MCF 10A (cell line): Measurements from ENCODE around the gene RPS6KA2. TPM values are rescaled to one million over a fixed set of nuclear protein-coding genes. Genes with fewer than 3 reads are reported as not detected.

Source experiments
- BruUV-seq: library from RNA; stranded (reverse); fragments of 400-500 nt; replicated peaks from 2 replicates; lab custom pipeline; 2021; lab: Mats Ljungman, UMichigan
- CTCF ChIA-PET: fragments of 300-600 bp; sonication (Branson Sonifier 250); formaldehyde crosslinking; extraction: SDS; loops from one replicate; lab custom pipeline; 2021; ENCODE audit warnings: antibody characterized with exemption, inconsistent platforms; lab: Yijun Ruan, JAX
- POLR2A ChIA-PET: fragments of 300-600, 350-650 bp; sonication (Branson Sonifier 250); formaldehyde crosslinking; extraction: SDS; loops from one replicate; lab custom pipeline; 2020; ENCODE audit warnings: antibody characterized with exemption, inconsistent platforms; lab: Yijun Ruan, JAX
- DNase-seq: peaks from one replicate; pipeline ENCODE4 v3.0.0-alpha.2; 2018; ENCODE audit not compliant: unreplicated experiment
- H3K27ac Mint-ChIP-seq: one replicate; pipeline ENCODE4 v1.8.0; 2022; ENCODE audit warnings: mild to moderate bottlenecking, low read depth, mixed read lengths; ENCODE audit not compliant: unreplicated experiment
- H3K27me3 Mint-ChIP-seq: one replicate; pipeline ENCODE4 v1.8.0; 2022; ENCODE audit warnings: mixed read lengths; ENCODE audit not compliant: insufficient read depth, unreplicated experiment
- H3K36me3 Mint-ChIP-seq: one replicate; pipeline ENCODE4 v1.8.0; 2022; ENCODE audit warnings: mild to moderate bottlenecking, moderate library complexity, mixed read lengths; ENCODE audit not compliant: insufficient read depth, unreplicated experiment
- H3K4me1 Mint-ChIP-seq: one replicate; pipeline ENCODE4 v1.8.0; 2022; ENCODE audit warnings: mixed read lengths; ENCODE audit not compliant: insufficient read depth, unreplicated experiment
- H3K4me3 Mint-ChIP-seq: one replicate; pipeline ENCODE4 v1.8.0; 2022; ENCODE audit warnings: mild to moderate bottlenecking, moderate library complexity, mixed read lengths; ENCODE audit not compliant: unreplicated experiment
- H3K9me3 Mint-ChIP-seq: one replicate; pipeline ENCODE4 v1.8.0; 2022; ENCODE audit warnings: mixed read lengths; ENCODE audit not compliant: unreplicated experiment
- intact Hi-C: fragments of 100-400 bp; cut with micrococcal nuclease; formaldehyde crosslinking; loops from 2 replicates; pipeline ENCODE4 v1.14.1; 2022
- total RNA-seq: library from RNA; stranded (reverse); gene quantifications from 2 replicates; pipeline ENCODE4 v1.2.3, GENCODE V29; 2022
- TF ChIP-seq, protein P1 (sequence below): fragments of 200-600 bp; IDR thresholded peaks from one replicate; pipeline ENCODE4 v1.8.0; 2022; ENCODE audit warnings: antibody characterized with exemption, mild to moderate bottlenecking; ENCODE audit not compliant: unreplicated experiment

Gene RPS6KA2
- total RNA-seq, 1 experiment from 2014 or later, result 126 TPM

DNA sequence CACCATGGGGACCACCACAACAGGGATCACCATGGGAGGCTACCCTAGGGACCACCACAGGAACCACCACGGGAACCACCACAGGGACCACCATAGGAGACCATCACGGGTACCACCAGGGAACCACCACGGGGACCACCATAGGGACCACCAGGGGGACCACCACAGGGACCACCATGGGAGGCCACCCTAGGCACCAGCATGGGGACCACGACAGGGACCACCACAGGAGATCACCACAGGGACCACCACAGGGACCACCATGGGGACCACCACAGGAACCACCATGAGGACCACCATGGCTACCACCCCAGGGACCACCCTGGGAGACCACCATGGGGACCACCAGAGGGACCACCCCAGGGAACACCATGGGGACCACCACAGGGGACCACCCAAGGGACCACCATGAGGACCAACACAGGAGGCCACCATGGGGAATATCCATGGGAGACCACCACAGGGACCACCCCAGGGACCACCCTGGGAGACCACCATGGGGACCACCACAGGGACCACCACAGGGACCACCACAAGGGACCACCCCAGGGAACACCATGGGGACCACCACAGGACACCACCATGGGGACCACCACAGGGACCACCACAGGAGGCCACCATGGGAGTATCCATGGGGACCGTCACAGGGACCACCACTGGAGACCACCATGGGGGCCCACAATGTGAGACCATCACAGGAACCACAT, 176.7 kb downstream of the RPS6KA2 start:
- DNase-seq, result no peak
- Mint-ChIP-seq H3K4me1 (no peaks in the 10 kb centered on the region), H3K4me3 (no peak overlapping the region), H3K27me3 (no peaks in the 10 kb centered on the region), H3K9me3 (peaks cover 13% of the 10 kb centered on the region), H3K36me3 (peaks cover 91% of the 10 kb centered on the region), H3K27ac (no peak overlapping the region)
- ChIA-PET CTCF (no interaction called here), POLR2A (no interaction called here)
- TF ChIP-seq, protein P1, sequence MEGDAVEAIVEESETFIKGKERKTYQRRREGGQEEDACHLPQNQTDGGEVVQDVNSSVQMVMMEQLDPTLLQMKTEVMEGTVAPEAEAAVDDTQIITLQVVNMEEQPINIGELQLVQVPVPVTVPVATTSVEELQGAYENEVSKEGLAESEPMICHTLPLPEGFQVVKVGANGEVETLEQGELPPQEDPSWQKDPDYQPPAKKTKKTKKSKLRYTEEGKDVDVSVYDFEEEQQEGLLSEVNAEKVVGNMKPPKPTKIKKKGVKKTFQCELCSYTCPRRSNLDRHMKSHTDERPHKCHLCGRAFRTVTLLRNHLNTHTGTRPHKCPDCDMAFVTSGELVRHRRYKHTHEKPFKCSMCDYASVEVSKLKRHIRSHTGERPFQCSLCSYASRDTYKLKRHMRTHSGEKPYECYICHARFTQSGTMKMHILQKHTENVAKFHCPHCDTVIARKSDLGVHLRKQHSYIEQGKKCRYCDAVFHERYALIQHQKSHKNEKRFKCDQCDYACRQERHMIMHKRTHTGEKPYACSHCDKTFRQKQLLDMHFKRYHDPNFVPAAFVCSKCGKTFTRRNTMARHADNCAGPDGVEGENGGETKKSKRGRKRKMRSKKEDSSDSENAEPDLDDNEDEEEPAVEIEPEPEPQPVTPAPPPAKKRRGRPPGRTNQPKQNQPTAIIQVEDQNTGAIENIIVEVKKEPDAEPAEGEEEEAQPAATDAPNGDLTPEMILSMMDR, result no peak
- intact Hi-C loops, result no loop called here
- BruUV-seq, result no TSS peak

DNA sequence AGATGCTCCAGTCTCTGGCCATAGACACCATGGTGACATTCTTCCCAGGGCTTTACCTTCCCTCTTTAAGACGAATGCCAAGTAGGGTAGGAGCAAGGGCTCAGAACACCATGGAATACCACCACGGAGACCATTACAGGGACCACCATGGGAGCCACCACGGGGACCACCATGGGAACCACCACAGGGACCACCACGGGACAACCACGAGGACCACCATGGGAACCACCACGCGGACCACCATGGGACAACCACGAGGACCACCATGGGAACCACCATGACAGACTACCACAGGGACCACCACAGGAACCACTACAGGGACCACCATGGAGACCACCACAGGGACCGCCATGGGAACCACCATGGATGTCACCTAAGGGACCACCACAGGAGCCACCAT, 177.4 kb downstream of the RPS6KA2 start:
- ChIA-PET CTCF (no interaction called here), POLR2A (no interaction called here)
- Mint-ChIP-seq H3K9me3 (peaks cover 13% of the 10 kb centered on the region), H3K27me3 (no peaks in the 10 kb centered on the region), H3K27ac (no peak overlapping the region), H3K4me3 (no peak overlapping the region), H3K4me1 (no peaks in the 10 kb centered on the region), H3K36me3 (peaks cover 90% of the 10 kb centered on the region)
- TF ChIP-seq, protein P1, result no peak
- no peak for DNase-seq
- intact Hi-C loops, result no loop called here
- no TSS peak for BruUV-seq

DNA sequence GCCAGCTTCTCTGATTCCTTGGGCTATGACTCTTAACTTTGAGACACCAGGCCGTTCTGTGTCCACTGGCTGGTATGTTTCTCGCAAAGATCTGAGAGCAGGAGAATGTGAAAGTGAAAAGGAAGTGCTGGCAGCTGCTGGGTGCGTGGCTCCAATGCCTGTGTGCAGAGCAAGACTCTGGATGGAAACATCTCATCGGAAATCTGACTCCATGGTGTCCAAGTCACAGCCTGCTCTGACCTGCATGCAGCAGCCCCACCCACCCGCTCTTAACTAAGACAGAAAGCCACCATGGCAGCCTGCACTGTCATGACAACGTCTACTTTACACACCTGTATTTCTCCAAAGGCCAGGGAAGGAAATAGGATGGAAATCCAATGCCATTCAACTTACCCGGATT, 178.0 kb downstream of the RPS6KA2 start:
- Mint-ChIP-seq H3K36me3 (peaks cover 90% of the 10 kb centered on the region), H3K27ac (no peak overlapping the region), H3K27me3 (no peaks in the 10 kb centered on the region), H3K4me1 (no peaks in the 10 kb centered on the region), H3K9me3 (peaks cover 13% of the 10 kb centered on the region), H3K4me3 (no peak overlapping the region)
- TF ChIP-seq, protein P1, result no peak
- no TSS peak for BruUV-seq
- POLR2A ChIA-PET, result no interaction called here
- no peak for DNase-seq
- CTCF ChIA-PET, result no interaction called here
- intact Hi-C loops, result no loop called here

DNA sequence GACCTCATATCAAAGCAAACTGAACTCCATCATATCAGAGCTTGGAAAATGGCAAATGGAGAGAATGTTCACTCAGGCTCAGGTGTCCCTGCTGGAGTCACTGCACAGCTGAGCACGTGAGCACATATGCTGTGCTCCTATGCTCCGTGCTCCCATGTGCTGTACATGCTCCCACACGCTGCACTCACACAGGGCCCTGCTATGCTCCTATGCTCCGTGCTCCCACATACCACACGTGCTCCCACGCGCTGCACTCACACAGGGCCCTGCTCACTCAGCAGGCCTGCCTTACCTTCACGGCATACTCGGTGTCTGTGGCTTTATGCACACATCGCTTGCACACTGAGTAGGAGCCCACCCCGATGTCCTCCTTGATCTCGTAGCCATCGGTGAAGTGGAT, 178.6 kb downstream of the RPS6KA2 start:
- no peak for DNase-seq
- Mint-ChIP-seq H3K4me1 (no peaks in the 10 kb centered on the region), H3K27ac (no peak overlapping the region), H3K9me3 (peaks cover 7% of the 10 kb centered on the region), H3K27me3 (no peaks in the 10 kb centered on the region), H3K4me3 (no peak overlapping the region), H3K36me3 (peaks cover 89% of the 10 kb centered on the region)
- BruUV-seq, result no TSS peak
- intact Hi-C loops, result no loop called here
- POLR2A ChIA-PET, result interaction anchor here (0.5 to 0.6 kb wide), 2 partner anchors 321 to 926 kb away, joined by 3 read pairs; no protein-coding TSS in a partner anchor
- TF ChIP-seq, protein P1, result no peak
- CTCF ChIA-PET, result interaction anchor here (0.6 to 1.2 kb wide), 5 partner anchors 8 to 295 kb away, joined by 3 to 4 read pairs (median 3); no protein-coding TSS in a partner anchor
